Liver (tissue), 9 donors: ENCODE measurements around the gene PSD4. TPM values are rescaled to one million over a fixed set of nuclear protein-coding genes. Genes with fewer than 3 reads are reported as not detected.

ENCODE experiments used
- DNase-seq: peaks from one replicate; pipeline ENCODE4 v3.0.0-alpha.2; 2017; ENCODE audit warnings: low spot score
- H3K27ac ChIP-seq, 2 donors: one replicate each; pipeline ENCODE4 v1.7.0; 2013; ENCODE audit warnings: inconsistent platforms in 2 of 2, low read length in 2 of 2, control low read depth in 1 of 2, low read depth in 1 of 2, mild to moderate bottlenecking in 1 of 2
- H3K27me3 ChIP-seq, 4 donors: one replicate each; pipeline versions ENCODE4 v1.6.1 to v1.7.0; 2013; ENCODE audit warnings: low read length in 3 of 4, inconsistent platforms in 1 of 4, mild to moderate bottlenecking in 1 of 4, moderate library complexity in 1 of 4; ENCODE audit not compliant: control insufficient read depth in 4 of 4, insufficient read depth in 4 of 4
- H3K36me3 ChIP-seq, 4 donors: one replicate each; pipeline versions ENCODE4 v1.6.1 to v1.7.0; 2013; ENCODE audit warnings: low read length in 3 of 4, mild to moderate bottlenecking in 3 of 4, low read depth in 1 of 4, moderate library complexity in 1 of 4; ENCODE audit not compliant: control insufficient read depth in 4 of 4, insufficient read depth in 3 of 4
- H3K4me1 ChIP-seq, 4 donors: one replicate each; pipeline versions ENCODE4 v1.6.1 to v1.7.0; 2013; ENCODE audit warnings: low read length in 3 of 4, mild to moderate bottlenecking in 3 of 4, moderate library complexity in 1 of 4; ENCODE audit not compliant: control insufficient read depth in 4 of 4, insufficient read depth in 4 of 4
- H3K4me3 ChIP-seq, 3 donors: one replicate each; pipeline versions ENCODE4 v1.6.1 to v1.7.0; 2013; ENCODE audit warnings: low read length in 3 of 3, control low read depth in 1 of 3, low read depth in 1 of 3, mild to moderate bottlenecking in 1 of 3
- H3K9ac ChIP-seq, 2 donors: one replicate each; pipeline ENCODE4 v1.7.0; 2013; ENCODE audit warnings: low read length in 2 of 2, mild to moderate bottlenecking in 2 of 2, moderate library complexity in 2 of 2, control low read depth in 1 of 2, low read depth in 1 of 2
- H3K9me3 ChIP-seq, 4 donors: one replicate each; pipeline versions ENCODE4 v1.6.1 to v1.7.0; 2013; ENCODE audit warnings: low read length in 3 of 4; ENCODE audit not compliant: control insufficient read depth in 4 of 4
- ATF3 ChIP-seq: IDR thresholded peaks from 2 replicates; pipeline ENCODE4 v1.6.1; 2016; ENCODE audit warnings: antibody characterized with exemption
- EGR1 ChIP-seq, 2 donors: IDR thresholded peaks; 2 replicates each; pipeline ENCODE4 v1.6.1; 2016 to 2018; ENCODE audit warnings: antibody characterized with exemption in 2 of 2, low read depth in 2 of 2
- FOXA1 ChIP-seq: IDR thresholded peaks from 2 replicates; pipeline ENCODE4 v1.6.1; 2016; ENCODE audit warnings: antibody characterized with exemption
- FOXA2 ChIP-seq: IDR thresholded peaks from 2 replicates; pipeline ENCODE4 v1.6.1; 2016; ENCODE audit warnings: antibody characterized with exemption
- GABPA ChIP-seq, 2 donors: IDR thresholded peaks in 1 of 2; conservative IDR thresholded peaks in 1 of 2; 2 replicates each; pipeline ENCODE4 v1.6.1; 2016; ENCODE audit warnings: antibody characterized with exemption in 2 of 2, mild to moderate bottlenecking in 1 of 2, moderate library complexity in 1 of 2
- HNF4A ChIP-seq, 2 donors: conservative IDR thresholded peaks; 2 replicates each; pipeline ENCODE4 v1.6.1; 2016; ENCODE audit warnings: antibody characterized with exemption in 2 of 2, mild to moderate bottlenecking in 2 of 2
- HNF4G ChIP-seq: IDR thresholded peaks from 2 replicates; pipeline ENCODE4 v1.6.1; 2016; ENCODE audit warnings: antibody characterized with exemption
- JUND ChIP-seq, 2 donors: IDR thresholded peaks; 2 replicates each; pipeline ENCODE4 v1.6.1; 2016; ENCODE audit warnings: antibody characterized with exemption in 2 of 2
- MAX ChIP-seq: IDR thresholded peaks from 2 replicates; pipeline ENCODE4 v1.6.1; 2016; ENCODE audit warnings: antibody characterized with exemption
- NR2F2 ChIP-seq: IDR thresholded peaks from 2 replicates; pipeline ENCODE4 v1.6.1; 2016; ENCODE audit warnings: antibody characterized with exemption
- RAD21 ChIP-seq, 2 donors: IDR thresholded peaks; 2 replicates each; pipeline ENCODE4 v1.6.1; 2016; ENCODE audit warnings: antibody characterized with exemption in 2 of 2, mild to moderate bottlenecking in 2 of 2
- RXRA ChIP-seq, 2 donors: IDR thresholded peaks; 2 replicates each; pipeline ENCODE4 v1.6.1; 2017 to 2018; ENCODE audit warnings: antibody characterized with exemption in 2 of 2, mild to moderate bottlenecking in 1 of 2
- SP1 ChIP-seq: IDR thresholded peaks from 2 replicates; pipeline ENCODE4 v1.6.1; 2018; ENCODE audit warnings: antibody characterized with exemption, mild to moderate bottlenecking
- TAF1 ChIP-seq: conservative IDR thresholded peaks from 2 replicates; pipeline ENCODE4 v1.6.1; 2016; ENCODE audit warnings: antibody characterized with exemption, mild to moderate bottlenecking
- YY1 ChIP-seq: IDR thresholded peaks from 2 replicates; pipeline ENCODE4 v1.6.1; 2016; ENCODE audit warnings: antibody characterized with exemption, mild to moderate bottlenecking
- ZBTB33 ChIP-seq: IDR thresholded peaks from 2 replicates; pipeline ENCODE4 v1.6.1; 2016; ENCODE audit warnings: antibody characterized with exemption
- WGBS: extraction: QIAGEN DNeasy Blood & Tissue Kit; methylation state at CpG from one replicate; pipeline ENCODE4 v1.1.7; 2013; 5-methylcytosine and 5-hydroxymethylcytosine counted together
- polyA plus RNA-seq, 2 donors: library from polyadenylated mRNA; stranded (reverse) in 1 of 2; unstranded in 1 of 2; fragments of 200-250 nt in 1 of 2; fragments of >200 nt in 1 of 2; fragmentation: Nextera tagmentation in 1 of 2; extraction: Ambion mirVana in 1 of 2; gene quantifications; one replicate each; pipeline versions ENCODE4 v1.2.1 to v1.2.3, GENCODE V29; 2013 to 2015
- total RNA-seq, 2 donors: library from RNA; depleted of rRNA; stranded (reverse); fragments of >200 nt; gene quantifications; one replicate each; pipeline ENCODE4 v1.2.3, GENCODE V29; 2014
- TF ChIP-seq, protein P1 (sequence below): fragments of 150-350 bp; IDR thresholded peaks from 2 replicates; pipeline ENCODE4 v1.5.1; 2017; ENCODE audit warnings: improper control_type of control experiment, low read depth, low read length; ENCODE audit not compliant: missing input control
- TF ChIP-seq, protein P2 (sequence below): IDR thresholded peaks from 2 replicates; pipeline ENCODE4 v1.6.1; 2016; ENCODE audit warnings: antibody characterized with exemption, mild to moderate bottlenecking
- donor health status: healthy.
- donor health status: healthy.
- donor health status: healthy.
- donor health status: healthy.
- donor health status: healthy.

Gene PSD4
- total and polyA plus RNA-seq, 4 donors, result 16.4 to 83.2 (median 34.4) TPM

GRCh38 chr2:113138428-113139322, 35.1 kb upstream of the PSD4 start:
- DNase-seq, result no peak
- H3K27ac ChIP-seq, result no peak overlapping the region
- peaks cover 0 to 8% (median 3%) of the 10 kb centered on the region in 4 donors for H3K4me1 ChIP-seq
- 27% methylated on average over 13 of the region's 13 CpGs for WGBS
- H3K27me3 ChIP-seq, result no peaks in the 10 kb centered on the region
- H3K9me3 ChIP-seq, result no peaks in the 10 kb centered on the region
- no peak overlapping the region for H3K9ac ChIP-seq
- H3K36me3 ChIP-seq, result peaks cover 0 to 3% (median under 1%) of the 10 kb centered on the region in 4 donors
- H3K4me3 ChIP-seq, result no peak overlapping the region
- TF ChIP-seq MAX (no peak), FOXA2 (no peak), RXRA (IDR thresholded peaks at IDR 0.05) (peak in 1 of 2 donors; percentile 13), GABPA (IDR thresholded peaks at IDR 0.05 in 1 of 2, conservative IDR thresholded peaks at IDR 0.05 in 1 of 2) (no peak), SP1 (peak; percentile 39), FOXA1 (no peak), YY1 (peak; percentile 56), ZBTB33 (no peak), ATF3 (no peak), HNF4A (conservative IDR thresholded peaks at IDR 0.05) (peak; percentile 19 to 48), NR2F2 (no peak), EGR1 (IDR thresholded peaks at IDR 0.05; ENCODE audit: low read depth in 2 of 2) (no peak), JUND (IDR thresholded peaks at IDR 0.05) (no peak), RAD21 (IDR thresholded peaks at IDR 0.05) (peak; percentile 90 to 92), TAF1 (no peak), HNF4G (no peak)
- TF ChIP-seq, protein P1, sequence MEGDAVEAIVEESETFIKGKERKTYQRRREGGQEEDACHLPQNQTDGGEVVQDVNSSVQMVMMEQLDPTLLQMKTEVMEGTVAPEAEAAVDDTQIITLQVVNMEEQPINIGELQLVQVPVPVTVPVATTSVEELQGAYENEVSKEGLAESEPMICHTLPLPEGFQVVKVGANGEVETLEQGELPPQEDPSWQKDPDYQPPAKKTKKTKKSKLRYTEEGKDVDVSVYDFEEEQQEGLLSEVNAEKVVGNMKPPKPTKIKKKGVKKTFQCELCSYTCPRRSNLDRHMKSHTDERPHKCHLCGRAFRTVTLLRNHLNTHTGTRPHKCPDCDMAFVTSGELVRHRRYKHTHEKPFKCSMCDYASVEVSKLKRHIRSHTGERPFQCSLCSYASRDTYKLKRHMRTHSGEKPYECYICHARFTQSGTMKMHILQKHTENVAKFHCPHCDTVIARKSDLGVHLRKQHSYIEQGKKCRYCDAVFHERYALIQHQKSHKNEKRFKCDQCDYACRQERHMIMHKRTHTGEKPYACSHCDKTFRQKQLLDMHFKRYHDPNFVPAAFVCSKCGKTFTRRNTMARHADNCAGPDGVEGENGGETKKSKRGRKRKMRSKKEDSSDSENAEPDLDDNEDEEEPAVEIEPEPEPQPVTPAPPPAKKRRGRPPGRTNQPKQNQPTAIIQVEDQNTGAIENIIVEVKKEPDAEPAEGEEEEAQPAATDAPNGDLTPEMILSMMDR, result peak; percentile 90
- TF ChIP-seq, protein P2, sequence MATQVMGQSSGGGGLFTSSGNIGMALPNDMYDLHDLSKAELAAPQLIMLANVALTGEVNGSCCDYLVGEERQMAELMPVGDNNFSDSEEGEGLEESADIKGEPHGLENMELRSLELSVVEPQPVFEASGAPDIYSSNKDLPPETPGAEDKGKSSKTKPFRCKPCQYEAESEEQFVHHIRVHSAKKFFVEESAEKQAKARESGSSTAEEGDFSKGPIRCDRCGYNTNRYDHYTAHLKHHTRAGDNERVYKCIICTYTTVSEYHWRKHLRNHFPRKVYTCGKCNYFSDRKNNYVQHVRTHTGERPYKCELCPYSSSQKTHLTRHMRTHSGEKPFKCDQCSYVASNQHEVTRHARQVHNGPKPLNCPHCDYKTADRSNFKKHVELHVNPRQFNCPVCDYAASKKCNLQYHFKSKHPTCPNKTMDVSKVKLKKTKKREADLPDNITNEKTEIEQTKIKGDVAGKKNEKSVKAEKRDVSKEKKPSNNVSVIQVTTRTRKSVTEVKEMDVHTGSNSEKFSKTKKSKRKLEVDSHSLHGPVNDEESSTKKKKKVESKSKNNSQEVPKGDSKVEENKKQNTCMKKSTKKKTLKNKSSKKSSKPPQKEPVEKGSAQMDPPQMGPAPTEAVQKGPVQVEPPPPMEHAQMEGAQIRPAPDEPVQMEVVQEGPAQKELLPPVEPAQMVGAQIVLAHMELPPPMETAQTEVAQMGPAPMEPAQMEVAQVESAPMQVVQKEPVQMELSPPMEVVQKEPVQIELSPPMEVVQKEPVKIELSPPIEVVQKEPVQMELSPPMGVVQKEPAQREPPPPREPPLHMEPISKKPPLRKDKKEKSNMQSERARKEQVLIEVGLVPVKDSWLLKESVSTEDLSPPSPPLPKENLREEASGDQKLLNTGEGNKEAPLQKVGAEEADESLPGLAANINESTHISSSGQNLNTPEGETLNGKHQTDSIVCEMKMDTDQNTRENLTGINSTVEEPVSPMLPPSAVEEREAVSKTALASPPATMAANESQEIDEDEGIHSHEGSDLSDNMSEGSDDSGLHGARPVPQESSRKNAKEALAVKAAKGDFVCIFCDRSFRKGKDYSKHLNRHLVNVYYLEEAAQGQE, result no peak
